HG02642 (cell line): ENCODE measurements around the gene MESD.

Experiments used
- ATAC-seq: cut with Tn5 transposase; IDR thresholded peaks from one replicate; pipeline ENCODE4 v1.9.1; 2021; ENCODE audit warnings: mild to moderate bottlenecking; ENCODE audit not compliant: unreplicated experiment, poor library complexity

MESD gene

GRCh38 chr15:80915472-80915871 lies 74.1 kb downstream of the MESD start:
- no peak for ATAC-seq

- no peak for ATAC-seq
These were observed 76.1 kb downstream of the MESD start for GRCh38 chr15:80913541-80913940.

DNA sequence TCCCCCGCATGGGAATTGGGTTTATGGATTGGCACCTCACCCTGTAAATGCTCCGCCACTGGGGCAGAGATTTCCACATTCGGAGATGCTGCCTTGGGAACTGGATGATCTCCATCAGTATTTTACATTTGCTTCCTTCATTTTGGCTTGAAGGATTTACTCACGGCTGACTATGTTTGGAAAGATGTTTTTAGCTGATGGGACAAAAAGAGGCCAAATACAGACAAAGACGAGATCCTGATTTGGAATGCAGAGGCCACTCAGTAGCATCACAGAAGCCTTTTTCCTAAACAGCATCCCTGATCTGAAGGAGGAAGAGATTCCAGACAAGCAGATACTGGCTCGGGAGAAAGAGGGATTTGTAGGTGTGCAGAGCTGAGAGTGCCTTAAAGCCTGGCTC lies 76.9 kb downstream of the MESD start:
- no peak for ATAC-seq

- no peak for ATAC-seq
These were observed 77.8 kb downstream of the MESD start for GRCh38 chr15:80911821-80912220.

- ATAC-seq, result no peak
These were observed 83.4 kb downstream of the MESD start for GRCh38 chr15:80906159-80906766.

DNA sequence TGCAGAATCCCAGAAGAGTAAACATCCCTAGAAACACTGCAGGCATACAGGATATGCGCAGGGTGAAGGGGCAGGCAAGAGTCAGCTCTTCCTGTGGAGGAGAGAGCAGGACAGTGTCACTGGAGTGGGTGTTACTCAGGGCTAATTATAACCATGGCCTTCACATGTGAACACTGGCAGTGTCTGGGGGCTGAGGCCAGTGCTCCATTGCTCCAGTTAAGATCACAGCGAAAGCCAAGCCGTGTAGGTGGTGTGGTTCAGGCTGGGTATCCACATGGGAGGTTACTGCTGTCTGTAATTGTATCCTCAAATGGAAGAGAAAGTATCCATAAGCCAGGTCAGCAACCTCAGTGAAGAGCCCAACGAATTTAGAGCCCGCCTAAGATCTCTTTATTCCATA lies 84.6 kb downstream of the MESD start:
- ATAC-seq, result no peak

DNA sequence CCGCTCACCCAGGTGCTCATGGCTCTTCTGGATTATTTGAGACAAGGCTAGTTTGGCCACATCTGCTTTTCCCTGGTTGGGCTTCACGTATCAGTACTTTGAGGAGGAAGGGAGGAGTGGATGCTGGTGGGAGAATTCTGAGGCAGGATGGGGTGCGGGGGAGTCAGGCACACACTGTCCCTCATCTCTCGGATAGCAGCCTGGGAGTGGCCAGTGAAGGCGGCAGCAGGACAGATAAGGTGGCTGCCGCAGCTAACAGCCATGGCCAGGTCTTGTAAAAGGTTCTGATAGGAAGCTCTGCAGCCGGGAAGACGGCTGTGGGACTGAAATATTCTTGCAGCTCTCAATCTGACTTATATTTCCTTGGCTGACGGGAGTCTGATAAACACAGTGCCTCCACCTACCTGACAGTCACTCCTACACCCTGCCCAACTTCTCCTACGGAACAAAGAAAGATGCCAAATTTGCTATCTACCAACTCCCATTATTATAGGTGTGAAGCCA lies 87.3 kb downstream of the MESD start:
- ATAC-seq, result no peak

DNA sequence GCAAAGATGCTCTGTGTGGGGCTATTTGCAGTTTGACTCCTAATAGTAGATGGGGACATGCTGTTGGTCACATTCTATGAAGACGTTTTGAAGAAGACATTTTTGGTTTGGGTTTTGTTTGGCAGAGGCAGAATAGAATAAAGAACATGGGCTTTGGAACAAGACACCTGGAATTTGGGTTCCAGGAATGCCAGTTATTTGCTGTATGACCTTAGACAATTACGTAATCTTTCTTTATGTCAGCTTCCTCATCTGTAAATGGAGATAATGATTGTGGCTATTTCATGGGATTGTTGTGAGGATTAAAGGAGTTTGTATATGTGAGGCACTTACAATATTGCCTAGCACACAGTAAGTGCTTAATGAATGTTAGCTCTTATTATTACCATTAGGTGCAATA lies 91.6 kb downstream of the MESD start:
- ATAC-seq, result no peak
